HEK293 (cell line): ENCODE data around the gene AVL9.
A peak's percentile ranks its signal among the peaks of the same experiment; 100 is the strongest.

Experiments
- CTCF ChIA-PET: fragments of 350-600 bp; formaldehyde crosslinking; extraction: SDS; loops from one replicate; lab custom pipeline; 2021; ENCODE audit warnings: antibody characterized with exemption; lab: Yijun Ruan, JAX
- POLR2A ChIA-PET: fragments of 300-600 bp; formaldehyde crosslinking; extraction: SDS; loops from one replicate; lab custom pipeline; 2020; ENCODE audit warnings: antibody characterized with exemption, inconsistent platforms; lab: Yijun Ruan, JAX
- H3K27ac ChIP-seq: fragments of 200-500 bp; sonication (Bioruptor generic); 2 replicates; pipeline ENCODE4 v1.5.1; 2014; ENCODE audit warnings: low read depth, low read length, control low read depth, inconsistent platforms; ENCODE audit errors: extremely low read depth
- H3K36me3 ChIP-seq, 2 experiments: fragments of 200-500 bp in 1 of 2; sonication (Bioruptor generic) in 1 of 2; 1 replicate in 1 of 2; 2 replicates in 1 of 2; pipeline ENCODE4 v1.5.1; 2014 to 2017; ENCODE audit warnings: inconsistent platforms in 2 of 2, low read length in 2 of 2; ENCODE audit not compliant: control insufficient read depth in 2 of 2, insufficient read depth in 1 of 2
- H3K4me1 ChIP-seq: fragments of 200-500 bp; sonication (Bioruptor generic); 2 replicates; pipeline ENCODE4 v1.5.1; 2014; ENCODE audit warnings: mild to moderate bottlenecking, low read length, inconsistent platforms; ENCODE audit not compliant: control insufficient read depth, insufficient read depth
- H3K4me3 ChIP-seq: 2 replicates; pipeline ENCODE4 v1.5.1; 2011; ENCODE audit warnings: low read depth, mild to moderate bottlenecking, control low read depth, low read length, moderate library complexity
- H3K9me3 ChIP-seq: fragments of 200-500 bp; sonication (Bioruptor generic); 2 replicates; pipeline ENCODE4 v1.5.1; 2014; ENCODE audit warnings: low read depth, low read length, inconsistent platforms; ENCODE audit not compliant: control insufficient read depth, insufficient read depth
- EGR2 ChIP-seq: fragments of 450-650 bp; formaldehyde crosslinking; IDR thresholded peaks from 2 replicates; pipeline ENCODE4 v1.5.1; 2016; ENCODE audit warnings: low read depth, missing biosample characterization, missing genetic modification characterization
- GFI1B ChIP-seq: fragments of 450-650 bp; formaldehyde crosslinking; IDR thresholded peaks from 2 replicates; pipeline ENCODE4 v1.5.1; 2016; ENCODE audit warnings: missing biosample characterization, missing genetic modification characterization
- GLI2 ChIP-seq: fragments of 450-650 bp; formaldehyde crosslinking; IDR thresholded peaks from 2 replicates; pipeline ENCODE4; 2017; ENCODE audit warnings: missing biosample characterization, missing genetic modification characterization, low read depth, borderline replicate concordance
- GLI4 ChIP-seq: fragments of 450-650 bp; formaldehyde crosslinking; IDR thresholded peaks from 2 replicates; pipeline ENCODE4 v1.5.1; 2016; ENCODE audit warnings: missing biosample characterization, missing genetic modification characterization
- GLIS2 ChIP-seq: fragments of 450-650 bp; formaldehyde crosslinking; IDR thresholded peaks from 2 replicates; pipeline ENCODE4 v1.5.1; 2016; ENCODE audit warnings: missing biosample characterization, missing genetic modification characterization
- HOXD13 ChIP-seq: sonication (generic); formaldehyde crosslinking; IDR thresholded peaks from 2 replicates; pipeline ENCODE4 v1.8.0; 2022; ENCODE audit warnings: missing genetic modification reagents, borderline replicate concordance
- MEIS1 ChIP-seq: sonication (generic); formaldehyde crosslinking; IDR thresholded peaks from 2 replicates; pipeline ENCODE4 v1.8.1; 2022; ENCODE audit warnings: missing genetic modification reagents, mild to moderate bottlenecking, borderline replicate concordance
- PRDM1 ChIP-seq: fragments of 450-650 bp; formaldehyde crosslinking; IDR thresholded peaks from 2 replicates; pipeline ENCODE4; 2016; ENCODE audit warnings: missing biosample characterization, missing genetic modification characterization
- SALL2 ChIP-seq: fragments of 450-650 bp; formaldehyde crosslinking; IDR thresholded peaks from 2 replicates; pipeline ENCODE4 v1.5.0; 2017; ENCODE audit warnings: missing biosample characterization, mild to moderate bottlenecking, missing genetic modification characterization, borderline replicate concordance
- SETDB1 ChIP-seq: IDR thresholded peaks from one replicate; pipeline ENCODE4 v1.6.1; 2017; ENCODE audit warnings: mild to moderate bottlenecking, low read length, moderate library complexity, mixed read lengths; ENCODE audit not compliant: insufficient read length
- TRIM28 ChIP-seq: IDR thresholded peaks from 2 replicates; pipeline ENCODE4 v1.6.1; 2011; ENCODE audit warnings: low read length, control low read depth, borderline replicate concordance
- ZBTB17 ChIP-seq: fragments of 450-650 bp; formaldehyde crosslinking; IDR thresholded peaks from 2 replicates; pipeline ENCODE4 v1.5.1; 2016; ENCODE audit warnings: missing biosample characterization, missing genetic modification characterization
- ZBTB8A ChIP-seq: fragments of 450-650 bp; formaldehyde crosslinking; IDR thresholded peaks from 2 replicates; pipeline ENCODE4 v1.5.1; 2016; ENCODE audit warnings: missing biosample characterization, missing genetic modification characterization
- ZEB2 ChIP-seq: fragments of 450-650 bp; formaldehyde crosslinking; IDR thresholded peaks from 2 replicates; pipeline ENCODE4 v1.5.1; 2016; ENCODE audit warnings: missing biosample characterization, missing genetic modification characterization
- ZNF132 ChIP-seq: fragments of 450-650 bp; formaldehyde crosslinking; IDR thresholded peaks from 2 replicates; pipeline ENCODE4 v1.5.1; 2017; ENCODE audit warnings: missing biosample characterization, missing genetic modification characterization, borderline replicate concordance
- ZNF140 ChIP-seq: fragments of 450-650 bp; formaldehyde crosslinking; IDR thresholded peaks from 2 replicates; pipeline ENCODE4 v1.5.1; 2016; ENCODE audit warnings: missing biosample characterization, missing genetic modification characterization
- ZNF184 ChIP-seq: fragments of 450-650 bp; IDR thresholded peaks from 2 replicates; pipeline ENCODE4 v1.5.1; 2018; ENCODE audit warnings: missing biosample characterization, mild to moderate bottlenecking, missing genetic modification characterization
- ZNF274 ChIP-seq, 2 experiments: fragments of 200-500 bp in 1 of 2; fragments of 450-650 bp in 1 of 2; sonication (Bioruptor generic) in 1 of 2; formaldehyde crosslinking in 1 of 2; IDR thresholded peaks; 2 replicates each; pipeline versions ENCODE4 v1.5.1 to v1.6.1; 2014 to 2016; ENCODE audit warnings: borderline replicate concordance in 1 of 2, inconsistent platforms in 1 of 2, low read length in 1 of 2, missing biosample characterization in 1 of 2, missing genetic modification characterization in 1 of 2
- ZNF366 ChIP-seq: fragments of 450-650 bp; formaldehyde crosslinking; conservative IDR thresholded peaks from 2 replicates; pipeline ENCODE4 v1.5.1; 2016; ENCODE audit warnings: missing biosample characterization, missing genetic modification characterization
- ZNF423 ChIP-seq: fragments of 450-650 bp; formaldehyde crosslinking; IDR thresholded peaks from 2 replicates; pipeline ENCODE4 v1.5.1; 2016; ENCODE audit warnings: missing biosample characterization, missing genetic modification characterization
- ZNF433 ChIP-seq: fragments of 450-650 bp; formaldehyde crosslinking; IDR thresholded peaks from 2 replicates; pipeline ENCODE4 v1.5.1; 2016; ENCODE audit warnings: missing biosample characterization, missing genetic modification characterization, low read depth
- ZNF521 ChIP-seq: fragments of 450-650 bp; formaldehyde crosslinking; IDR thresholded peaks from 2 replicates; pipeline ENCODE4 v1.5.1; 2017; ENCODE audit warnings: missing biosample characterization, mild to moderate bottlenecking, missing genetic modification characterization
- ZNF529 ChIP-seq: fragments of 450-650 bp; formaldehyde crosslinking; IDR thresholded peaks from 2 replicates; pipeline ENCODE4 v1.5.1; 2017; ENCODE audit warnings: missing genetic modification characterization, missing biosample characterization; ENCODE audit not compliant: insufficient replicate concordance
- ZNF530 ChIP-seq: fragments of 450-650 bp; formaldehyde crosslinking; IDR thresholded peaks from 2 replicates; pipeline ENCODE4 v1.5.1; 2016; ENCODE audit warnings: low read depth, missing biosample characterization, missing genetic modification characterization
- ZNF596 ChIP-seq: fragments of 450-650 bp; IDR thresholded peaks from 2 replicates; pipeline ENCODE4 v1.5.0; 2018; ENCODE audit warnings: missing biosample characterization, mild to moderate bottlenecking, missing genetic modification characterization, moderate library complexity
- ZNF623 ChIP-seq: fragments of 450-650 bp; formaldehyde crosslinking; IDR thresholded peaks from 2 replicates; pipeline ENCODE4 v1.5.1; 2016; ENCODE audit warnings: missing biosample characterization, missing genetic modification characterization
- ZNF768 ChIP-seq: fragments of 450-650 bp; formaldehyde crosslinking; IDR thresholded peaks from 2 replicates; pipeline ENCODE4 v1.5.1; 2018; ENCODE audit warnings: missing biosample characterization, mild to moderate bottlenecking, missing genetic modification characterization
- TF ChIP-seq, protein P1 (sequence below): fragments of 450-650 bp; formaldehyde crosslinking; IDR thresholded peaks from 2 replicates; pipeline ENCODE4 v1.5.1; 2017; ENCODE audit warnings: missing biosample characterization, missing genetic modification characterization
- TF ChIP-seq, protein P2 (sequence below): fragments of 450-650 bp; formaldehyde crosslinking; IDR thresholded peaks from 2 replicates; pipeline ENCODE4 v1.5.0; 2017; ENCODE audit warnings: missing biosample characterization, missing genetic modification characterization, borderline replicate concordance
- TF ChIP-seq, protein P3 (sequence below): fragments of 450-650 bp; formaldehyde crosslinking; IDR thresholded peaks from 2 replicates; pipeline ENCODE4 v1.5.1; 2017; ENCODE audit warnings: missing biosample characterization, missing genetic modification characterization
- TF ChIP-seq, protein P4 (sequence below): fragments of 450-650 bp; formaldehyde crosslinking; IDR thresholded peaks from 2 replicates; pipeline ENCODE4 v1.5.1; 2017; ENCODE audit warnings: missing biosample characterization, missing genetic modification characterization

AVL9 gene

DNA sequence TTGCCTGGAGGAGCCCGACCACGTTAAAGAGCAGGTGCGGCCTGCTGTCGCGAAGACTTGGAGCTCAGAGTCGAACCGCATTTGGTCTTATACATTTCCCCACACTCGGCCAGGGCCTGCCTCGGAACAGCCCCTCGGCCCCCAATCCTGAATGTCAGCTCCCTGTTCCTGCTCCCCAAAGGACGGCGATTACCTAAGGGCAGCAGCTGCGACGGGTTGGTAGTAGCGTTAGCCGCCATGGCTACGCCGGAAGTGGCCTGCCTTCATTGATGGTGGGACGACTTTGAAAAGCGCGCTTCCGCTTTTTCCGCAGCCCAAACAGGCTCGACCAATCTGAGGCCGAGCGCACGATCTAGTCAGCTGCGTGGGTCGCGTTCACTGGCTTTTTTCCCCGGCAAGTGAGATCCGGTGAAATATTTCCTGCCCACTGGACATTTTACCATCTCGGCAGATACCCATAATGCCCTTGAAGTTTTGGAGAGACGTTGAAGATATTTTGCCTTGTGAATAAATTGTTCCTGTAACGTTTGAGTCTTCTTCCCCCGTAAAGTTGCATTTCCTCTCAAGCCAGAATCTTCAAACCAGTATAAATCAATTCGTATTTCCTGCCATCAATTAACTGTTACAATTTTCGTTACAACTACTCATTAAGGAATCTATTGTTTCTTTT lies 5.0 kb upstream of the AVL9 start, which contains the start of gene LSM5:
Gene LSM5 (minus strand): TSS at position 254 of the 670 bp plus-strand sequence. CDS start 15 bp downstream, at position 239.
- Histone ChIP-seq H3K9me3 (no peaks in the 10 kb centered on the region), H3K4me3 (peak within 1 kb of the TSS; percentile 87), H3K27ac (peak within 1 kb of the TSS; percentile 71), H3K36me3 (peaks cover 28 to 34% of the 10 kb centered on the region in 2 experiments), H3K4me1 (peaks cover 3% of the 10 kb centered on the region; the same call in 1 of the 2 replicates)
- ChIA-PET POLR2A (interaction anchor here (1.0 to 1.2 kb wide), 2 partner anchors 17 to 619 kb away, joined by 3 to 4 read pairs; partner anchors contain the start of gene RP9), CTCF (interaction anchor here (0.7 to 2.5 kb wide), 3 partner anchors 11 to 280 kb away, joined by 7 to 14 read pairs (median 7); no protein-coding TSS in a partner anchor)
- TF ChIP-seq EGR2 (tag by site-specific recombination) (0 out of 2 replicates have a peak, but pooled peaks have one; percentile 12), ZBTB8A (tag by site-specific recombination) (no peak), ZNF423 (tag by site-specific recombination) (no peak), SETDB1 (peak; percentile 76), ZNF140 (tag by site-specific recombination) (no peak), ZNF596 (no peak), MEIS1 (CRISPR knock-in tag) (no peak), HOXD13 (CRISPR knock-in tag) (peak; percentile 69; the same call in 1 of the 2 replicates), ZBTB17 (tag by site-specific recombination) (peak; percentile 97), ZNF768 (no peak), SALL2 (no peak), GLI2 (tag by site-specific recombination) (no peak), GLIS2 (no peak), ZNF366 (tag by site-specific recombination) (peak; percentile 66), TRIM28 (peak; percentile 94), GFI1B (tag by site-specific recombination) (no peak), ZNF433 (tag by site-specific recombination) (no peak), ZNF132 (tag by site-specific recombination) (no peak), ZNF529 (tag by site-specific recombination) (no peak), ZNF274 (IDR thresholded peaks at IDR 0.05; ENCODE audit: low read length) (no peak), ZNF274 (tag by site-specific recombination; IDR thresholded peaks at IDR 0.05; ENCODE audit: borderline replicate concordance) (no peak), GLI4 (tag by site-specific recombination) (no peak), ZNF184 (tag by site-specific recombination) (no peak), ZNF530 (tag by site-specific recombination) (no peak), ZEB2 (tag by site-specific recombination) (no peak), ZNF623 (no peak), ZNF521 (no peak), PRDM1 (tag by site-specific recombination) (peak; percentile 87)
- TF ChIP-seq, protein P1, sequence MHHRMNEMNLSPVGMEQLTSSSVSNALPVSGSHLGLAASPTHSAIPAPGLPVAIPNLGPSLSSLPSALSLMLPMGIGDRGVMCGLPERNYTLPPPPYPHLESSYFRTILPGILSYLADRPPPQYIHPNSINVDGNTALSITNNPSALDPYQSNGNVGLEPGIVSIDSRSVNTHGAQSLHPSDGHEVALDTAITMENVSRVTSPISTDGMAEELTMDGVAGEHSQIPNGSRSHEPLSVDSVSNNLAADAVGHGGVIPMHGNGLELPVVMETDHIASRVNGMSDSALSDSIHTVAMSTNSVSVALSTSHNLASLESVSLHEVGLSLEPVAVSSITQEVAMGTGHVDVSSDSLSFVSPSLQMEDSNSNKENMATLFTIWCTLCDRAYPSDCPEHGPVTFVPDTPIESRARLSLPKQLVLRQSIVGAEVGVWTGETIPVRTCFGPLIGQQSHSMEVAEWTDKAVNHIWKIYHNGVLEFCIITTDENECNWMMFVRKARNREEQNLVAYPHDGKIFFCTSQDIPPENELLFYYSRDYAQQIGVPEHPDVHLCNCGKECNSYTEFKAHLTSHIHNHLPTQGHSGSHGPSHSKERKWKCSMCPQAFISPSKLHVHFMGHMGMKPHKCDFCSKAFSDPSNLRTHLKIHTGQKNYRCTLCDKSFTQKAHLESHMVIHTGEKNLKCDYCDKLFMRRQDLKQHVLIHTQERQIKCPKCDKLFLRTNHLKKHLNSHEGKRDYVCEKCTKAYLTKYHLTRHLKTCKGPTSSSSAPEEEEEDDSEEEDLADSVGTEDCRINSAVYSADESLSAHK (tag by site-specific recombination): no peak
- TF ChIP-seq, protein P2, sequence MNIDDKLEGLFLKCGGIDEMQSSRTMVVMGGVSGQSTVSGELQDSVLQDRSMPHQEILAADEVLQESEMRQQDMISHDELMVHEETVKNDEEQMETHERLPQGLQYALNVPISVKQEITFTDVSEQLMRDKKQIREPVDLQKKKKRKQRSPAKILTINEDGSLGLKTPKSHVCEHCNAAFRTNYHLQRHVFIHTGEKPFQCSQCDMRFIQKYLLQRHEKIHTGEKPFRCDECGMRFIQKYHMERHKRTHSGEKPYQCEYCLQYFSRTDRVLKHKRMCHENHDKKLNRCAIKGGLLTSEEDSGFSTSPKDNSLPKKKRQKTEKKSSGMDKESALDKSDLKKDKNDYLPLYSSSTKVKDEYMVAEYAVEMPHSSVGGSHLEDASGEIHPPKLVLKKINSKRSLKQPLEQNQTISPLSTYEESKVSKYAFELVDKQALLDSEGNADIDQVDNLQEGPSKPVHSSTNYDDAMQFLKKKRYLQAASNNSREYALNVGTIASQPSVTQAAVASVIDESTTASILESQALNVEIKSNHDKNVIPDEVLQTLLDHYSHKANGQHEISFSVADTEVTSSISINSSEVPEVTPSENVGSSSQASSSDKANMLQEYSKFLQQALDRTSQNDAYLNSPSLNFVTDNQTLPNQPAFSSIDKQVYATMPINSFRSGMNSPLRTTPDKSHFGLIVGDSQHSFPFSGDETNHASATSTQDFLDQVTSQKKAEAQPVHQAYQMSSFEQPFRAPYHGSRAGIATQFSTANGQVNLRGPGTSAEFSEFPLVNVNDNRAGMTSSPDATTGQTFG (tag by site-specific recombination): no peak
- TF ChIP-seq, protein P3, sequence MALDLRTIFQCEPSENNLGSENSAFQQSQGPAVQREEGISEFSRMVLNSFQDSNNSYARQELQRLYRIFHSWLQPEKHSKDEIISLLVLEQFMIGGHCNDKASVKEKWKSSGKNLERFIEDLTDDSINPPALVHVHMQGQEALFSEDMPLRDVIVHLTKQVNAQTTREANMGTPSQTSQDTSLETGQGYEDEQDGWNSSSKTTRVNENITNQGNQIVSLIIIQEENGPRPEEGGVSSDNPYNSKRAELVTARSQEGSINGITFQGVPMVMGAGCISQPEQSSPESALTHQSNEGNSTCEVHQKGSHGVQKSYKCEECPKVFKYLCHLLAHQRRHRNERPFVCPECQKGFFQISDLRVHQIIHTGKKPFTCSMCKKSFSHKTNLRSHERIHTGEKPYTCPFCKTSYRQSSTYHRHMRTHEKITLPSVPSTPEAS (tag by site-specific recombination): no peak
- TF ChIP-seq, protein P4, sequence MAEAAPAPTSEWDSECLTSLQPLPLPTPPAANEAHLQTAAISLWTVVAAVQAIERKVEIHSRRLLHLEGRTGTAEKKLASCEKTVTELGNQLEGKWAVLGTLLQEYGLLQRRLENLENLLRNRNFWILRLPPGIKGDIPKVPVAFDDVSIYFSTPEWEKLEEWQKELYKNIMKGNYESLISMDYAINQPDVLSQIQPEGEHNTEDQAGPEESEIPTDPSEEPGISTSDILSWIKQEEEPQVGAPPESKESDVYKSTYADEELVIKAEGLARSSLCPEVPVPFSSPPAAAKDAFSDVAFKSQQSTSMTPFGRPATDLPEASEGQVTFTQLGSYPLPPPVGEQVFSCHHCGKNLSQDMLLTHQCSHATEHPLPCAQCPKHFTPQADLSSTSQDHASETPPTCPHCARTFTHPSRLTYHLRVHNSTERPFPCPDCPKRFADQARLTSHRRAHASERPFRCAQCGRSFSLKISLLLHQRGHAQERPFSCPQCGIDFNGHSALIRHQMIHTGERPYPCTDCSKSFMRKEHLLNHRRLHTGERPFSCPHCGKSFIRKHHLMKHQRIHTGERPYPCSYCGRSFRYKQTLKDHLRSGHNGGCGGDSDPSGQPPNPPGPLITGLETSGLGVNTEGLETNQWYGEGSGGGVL (tag by site-specific recombination): no peak
